LNCAP (cell line): ENCODE data around the gene FRAS1.

Source experiments
- CTCF ChIP-seq: fragments of 450-650 bp; IDR thresholded peaks from 2 replicates; pipeline ENCODE4 v1.5.1; 2017; ENCODE audit warnings: mild to moderate bottlenecking

The FRAS1 gene

GRCh38 chr4:78439328-78439727 lies 382.2 kb downstream of the FRAS1 start:
- TF ChIP-seq CTCF: no peak

- no peak for TF ChIP-seq CTCF
These were observed 384.6 kb downstream of the FRAS1 start for GRCh38 chr4:78441756-78442155.

- TF ChIP-seq CTCF: no peak
These were observed 389.5 kb downstream of the FRAS1 start for GRCh38 chr4:78446619-78447018.

- TF ChIP-seq CTCF: no peak
These were observed 394.3 kb downstream of the FRAS1 start for GRCh38 chr4:78451407-78451806.

GRCh38 chr4:78454016-78454415 lies 396.9 kb downstream of the FRAS1 start:
- no peak for TF ChIP-seq CTCF

GRCh38 chr4:78457751-78458150 lies 400.6 kb downstream of the FRAS1 start:
- no peak for TF ChIP-seq CTCF

- TF ChIP-seq CTCF: no peak
These were observed 402.2 kb downstream of the FRAS1 start for GRCh38 chr4:78459327-78459726.

- TF ChIP-seq CTCF: no peak
These were observed 403.2 kb downstream of the FRAS1 start for GRCh38 chr4:78460368-78460767.
